H9 (cell line): ENCODE results near the gene OTUB1. TPM values are rescaled to one million over a fixed set of nuclear protein-coding genes. Genes with fewer than 3 reads are reported as not detected.

Experiments
- DNase-seq: peaks from one replicate; pipeline ENCODE4 v3.0.0-alpha.2; 2017
- H2AFZ ChIP-seq: one replicate; pipeline ENCODE4 v1.6.1; 2013; ENCODE audit warnings: mild to moderate bottlenecking, low read length, control low read depth, moderate library complexity
- H2AK5ac ChIP-seq: 2 replicates; pipeline ENCODE4 v1.6.1; 2013; ENCODE audit warnings: low read length, control low read depth, mixed read lengths; ENCODE audit not compliant: insufficient read length
- H2BK120ac ChIP-seq: one replicate; pipeline ENCODE4 v1.6.1; 2013; ENCODE audit warnings: low read depth, mild to moderate bottlenecking, low read length, control low read depth, inconsistent platforms; ENCODE audit not compliant: poor library complexity, severe bottlenecking
- H2BK12ac ChIP-seq: 2 replicates; pipeline ENCODE4 v1.6.1; 2013; ENCODE audit warnings: low read length, control low read depth, mixed read lengths, low read depth; ENCODE audit not compliant: insufficient read length
- H2BK15ac ChIP-seq: 2 replicates; pipeline ENCODE4 v1.6.1; 2013; ENCODE audit warnings: low read depth, low read length, control low read depth
- H2BK20ac ChIP-seq: one replicate; pipeline ENCODE4 v1.6.1; 2013; ENCODE audit warnings: low read depth, mild to moderate bottlenecking, low read length, control low read depth, inconsistent platforms; ENCODE audit not compliant: poor library complexity, severe bottlenecking
- H2BK5ac ChIP-seq: 2 replicates; pipeline ENCODE4 v1.6.1; 2013; ENCODE audit warnings: low read length, control low read depth, mixed read lengths; ENCODE audit not compliant: insufficient read length
- H3K14ac ChIP-seq: 2 replicates; pipeline ENCODE4 v1.6.1; 2013; ENCODE audit warnings: low read length, control low read depth; ENCODE audit not compliant: insufficient read depth
- H3K18ac ChIP-seq: 2 replicates; pipeline ENCODE4 v1.6.1; 2013; ENCODE audit warnings: low read depth, mild to moderate bottlenecking, mixed read lengths, low read length, control low read depth; ENCODE audit not compliant: insufficient read length
- H3K23ac ChIP-seq: 2 replicates; pipeline ENCODE4 v1.6.1; 2013; ENCODE audit warnings: low read length, control low read depth, mixed read lengths, low read depth; ENCODE audit not compliant: insufficient read length
- H3K23me2 ChIP-seq: 2 replicates; pipeline ENCODE4 v1.6.1; 2013; ENCODE audit warnings: low read depth, mild to moderate bottlenecking, mixed read lengths, low read length, control low read depth; ENCODE audit not compliant: insufficient read length, poor library complexity, severe bottlenecking
- H3K27ac ChIP-seq: 2 replicates; pipeline ENCODE4 v1.5.1; 2013; ENCODE audit warnings: low read length, control low read depth, mixed read lengths, low read depth; ENCODE audit not compliant: insufficient read length
- H3K27me3 ChIP-seq: 2 replicates; pipeline ENCODE4 v1.6.1; 2013; ENCODE audit warnings: low read length, control low read depth, inconsistent platforms; ENCODE audit not compliant: insufficient read depth
- H3K4ac ChIP-seq: 2 replicates; pipeline ENCODE4 v1.6.1; 2013; ENCODE audit warnings: low read depth, mild to moderate bottlenecking, control low read depth, inconsistent platforms, low read length, moderate library complexity
- H3K4me1 ChIP-seq: 2 replicates; pipeline ENCODE4 v1.6.1; 2013; ENCODE audit warnings: low read length, control low read depth, inconsistent platforms; ENCODE audit not compliant: insufficient read depth
- H3K4me2 ChIP-seq: 2 replicates; pipeline ENCODE4 v1.6.1; 2013; ENCODE audit warnings: low read length, control low read depth, mixed read lengths; ENCODE audit not compliant: insufficient read length, insufficient read depth
- H3K56ac ChIP-seq: 2 replicates; pipeline ENCODE4 v1.6.1; 2013; ENCODE audit warnings: low read depth, mild to moderate bottlenecking, mixed read lengths, low read length, control low read depth; ENCODE audit not compliant: insufficient read length
- H3K79me1 ChIP-seq: 2 replicates; pipeline ENCODE4 v1.6.1; 2013; ENCODE audit warnings: low read depth, mild to moderate bottlenecking, moderate library complexity, low read length, control low read depth, inconsistent platforms; ENCODE audit not compliant: insufficient read depth, poor library complexity, severe bottlenecking
- H3K79me2 ChIP-seq: 2 replicates; pipeline ENCODE4 v1.6.1; 2013; ENCODE audit warnings: low read length, control low read depth, inconsistent platforms; ENCODE audit not compliant: insufficient read depth
- H3K9ac ChIP-seq: 2 replicates; pipeline ENCODE4 v1.6.1; 2013; ENCODE audit warnings: low read length, control low read depth, mixed read lengths; ENCODE audit not compliant: insufficient read length; ENCODE audit errors: extremely low read depth
- H3K9me3 ChIP-seq: one replicate; pipeline ENCODE4 v1.6.1; 2013; ENCODE audit warnings: low read depth, low read length, inconsistent platforms; ENCODE audit not compliant: control insufficient read depth
- H3T11ph ChIP-seq: one replicate; pipeline ENCODE4 v1.6.1; 2013; ENCODE audit warnings: mild to moderate bottlenecking, low read length, control low read depth, inconsistent platforms
- H4K20me1 ChIP-seq: one replicate; pipeline ENCODE4 v1.6.1; 2013; ENCODE audit not compliant: control insufficient read depth, insufficient read length, insufficient read depth
- H4K5ac ChIP-seq: 2 replicates; pipeline ENCODE4 v1.6.1; 2013; ENCODE audit warnings: low read depth, mild to moderate bottlenecking, mixed read lengths, low read length, control low read depth; ENCODE audit not compliant: insufficient read length
- H4K8ac ChIP-seq: replicated peaks from 2 replicates; pipeline ENCODE4 v1.6.1; 2013; ENCODE audit warnings: low read length, control low read depth, mixed read lengths, low read depth; ENCODE audit not compliant: insufficient read length
- H4K91ac ChIP-seq: 2 replicates; pipeline ENCODE4 v1.6.1; 2013; ENCODE audit warnings: low read depth, mild to moderate bottlenecking, moderate library complexity, mixed read lengths, low read length, control low read depth; ENCODE audit not compliant: insufficient read length
- H3K27ac Mint-ChIP-seq, 3 experiments: 2 replicates in 2 of 3; 3 replicates in 1 of 3; pipeline ENCODE4 v1.8.0; 2020 to 2021; ENCODE audit warnings: mixed read lengths in 3 of 3, mild to moderate bottlenecking in 1 of 3, moderate library complexity in 1 of 3
- H3K27me3 Mint-ChIP-seq: 2 replicates; pipeline ENCODE4 v1.8.0; 2021; ENCODE audit warnings: low read depth, mild to moderate bottlenecking, moderate library complexity, mixed read lengths
- H3K36me3 Mint-ChIP-seq, 3 experiments: 2 replicates in 2 of 3; 3 replicates in 1 of 3; pipeline ENCODE4 v1.8.0; 2020 to 2021; ENCODE audit warnings: low read depth in 3 of 3, mixed read lengths in 3 of 3; ENCODE audit not compliant: insufficient read depth in 1 of 3
- H3K4me1 Mint-ChIP-seq, 2 experiments: 2 replicates each; pipeline ENCODE4 v1.8.0; 2020; ENCODE audit warnings: mixed read lengths in 2 of 2
- H3K4me3 Mint-ChIP-seq, 2 experiments: 2 replicates in 1 of 2; 3 replicates in 1 of 2; pipeline ENCODE4 v1.8.0; 2020 to 2021; ENCODE audit warnings: mild to moderate bottlenecking in 2 of 2, mixed read lengths in 2 of 2, moderate library complexity in 1 of 2
- H3K9me3 Mint-ChIP-seq, 2 experiments: 2 replicates in 1 of 2; 3 replicates in 1 of 2; pipeline ENCODE4 v1.8.0; 2020; ENCODE audit warnings: mild to moderate bottlenecking in 2 of 2, mixed read lengths in 2 of 2, moderate library complexity in 1 of 2
- WGBS: extraction: QIAGEN DNeasy Blood & Tissue Kit; methylation state at CpG from one replicate; pipeline ENCODE4 v1.1.7; 2013; ENCODE audit warnings: missing lambda C conversion rate, low lambda C conversion rate, mixed read lengths; ENCODE audit not compliant: insufficient read length; ENCODE audit errors: extremely low coverage; 5-methylcytosine and 5-hydroxymethylcytosine counted together
- total RNA-seq: library from RNA; stranded (reverse); gene quantifications from 2 replicates; pipeline ENCODE4 v1.2.1, GENCODE V29; 2021
- TF ChIP-seq, protein P1 (sequence below): fragments of 200-600 bp; sonication (generic); conservative IDR thresholded peaks from 3 replicates; pipeline ENCODE4 v1.8.0; 2021; ENCODE audit warnings: antibody characterized with exemption, mild to moderate bottlenecking

The OTUB1 gene
- total RNA-seq, 1 experiment from 2014 or later = 114 TPM

DNA sequence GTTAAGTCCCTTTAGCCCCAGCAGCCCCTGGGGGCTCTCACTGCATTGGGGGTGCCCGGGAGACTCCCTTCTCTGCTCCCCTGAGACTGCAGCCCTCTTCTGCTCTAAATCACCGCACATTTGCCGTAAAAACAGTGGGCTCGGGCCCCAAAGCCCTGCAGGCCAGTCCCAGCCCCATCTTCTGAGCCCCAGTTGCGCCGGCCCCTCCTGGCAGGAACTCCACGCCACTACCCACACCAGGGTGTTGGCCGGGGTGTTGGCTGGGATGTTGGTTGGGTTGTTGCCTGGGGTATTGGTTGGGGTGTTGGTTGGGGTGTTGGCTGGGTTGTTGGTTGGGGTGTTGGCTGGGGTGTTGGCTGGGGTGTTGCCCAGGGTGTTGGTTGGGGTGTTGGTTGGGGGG is 23.5 kb downstream of the OTUB1 start:
- Histone ChIP-seq H3T11ph (no peak overlapping the region), H2BK15ac (no peak overlapping the region), H3K9me3 (no peaks in the 10 kb centered on the region), H3K23ac (no peak overlapping the region), H3K56ac (no peak overlapping the region), H4K91ac (no peak overlapping the region), H4K8ac (no peak overlapping the region), H4K5ac (no peak overlapping the region), H3K9ac (no peak overlapping the region), H2AK5ac (no peak overlapping the region), H3K27ac (no peak overlapping the region), H2AFZ (no peak overlapping the region), H3K4me2 (no peak overlapping the region), H3K23me2 (peaks cover 11% of the 10 kb centered on the region), H2BK20ac (no peak overlapping the region), H3K4ac (no peak overlapping the region), H3K4me1 (no peaks in the 10 kb centered on the region), H2BK5ac (no peak overlapping the region), H4K20me1 (no peaks in the 10 kb centered on the region), H3K79me1 (no peaks in the 10 kb centered on the region), H3K14ac (no peak overlapping the region), H3K18ac (no peak overlapping the region), H2BK120ac (no peak overlapping the region), H3K27me3 (peaks cover 34% of the 10 kb centered on the region; the same call in 1 of the 2 replicates), H3K79me2 (no peaks in the 10 kb centered on the region), H2BK12ac (no peak overlapping the region)
- Mint-ChIP-seq H3K9me3 (peaks cover 9 to 14% of the 10 kb centered on the region in 2 experiments; a peak in 3 of 5 replicates), H3K4me1 (peaks cover 14 to 18% of the 10 kb centered on the region in 2 experiments), H3K4me3 (0 out of 5 replicates have a peak overlapping the region, but pooled peaks of 1 of the 2 experiments have one; percentile 32), H3K27me3 (peaks cover 93% of the 10 kb centered on the region), H3K36me3 (peaks cover 2 to 10% (median 4%) of the 10 kb centered on the region in 3 experiments; a peak in 5 of 7 replicates), H3K27ac (no peak overlapping the region)
- no peak for DNase-seq
- TF ChIP-seq, protein P1, sequence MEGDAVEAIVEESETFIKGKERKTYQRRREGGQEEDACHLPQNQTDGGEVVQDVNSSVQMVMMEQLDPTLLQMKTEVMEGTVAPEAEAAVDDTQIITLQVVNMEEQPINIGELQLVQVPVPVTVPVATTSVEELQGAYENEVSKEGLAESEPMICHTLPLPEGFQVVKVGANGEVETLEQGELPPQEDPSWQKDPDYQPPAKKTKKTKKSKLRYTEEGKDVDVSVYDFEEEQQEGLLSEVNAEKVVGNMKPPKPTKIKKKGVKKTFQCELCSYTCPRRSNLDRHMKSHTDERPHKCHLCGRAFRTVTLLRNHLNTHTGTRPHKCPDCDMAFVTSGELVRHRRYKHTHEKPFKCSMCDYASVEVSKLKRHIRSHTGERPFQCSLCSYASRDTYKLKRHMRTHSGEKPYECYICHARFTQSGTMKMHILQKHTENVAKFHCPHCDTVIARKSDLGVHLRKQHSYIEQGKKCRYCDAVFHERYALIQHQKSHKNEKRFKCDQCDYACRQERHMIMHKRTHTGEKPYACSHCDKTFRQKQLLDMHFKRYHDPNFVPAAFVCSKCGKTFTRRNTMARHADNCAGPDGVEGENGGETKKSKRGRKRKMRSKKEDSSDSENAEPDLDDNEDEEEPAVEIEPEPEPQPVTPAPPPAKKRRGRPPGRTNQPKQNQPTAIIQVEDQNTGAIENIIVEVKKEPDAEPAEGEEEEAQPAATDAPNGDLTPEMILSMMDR = no peak
- no CpG with 5 or more reads among the region's 8 CpGs for WGBS
